NOMO-1 (cell line): ENCODE results near the gene MCC.

Source experiments
- DNase-seq, 2 experiments: peaks; one replicate each; lab custom pipeline; 2025; ENCODE audit not compliant: unreplicated experiment in 2 of 2; lab: John Stamatoyannopoulos, UW

Gene MCC

DNA sequence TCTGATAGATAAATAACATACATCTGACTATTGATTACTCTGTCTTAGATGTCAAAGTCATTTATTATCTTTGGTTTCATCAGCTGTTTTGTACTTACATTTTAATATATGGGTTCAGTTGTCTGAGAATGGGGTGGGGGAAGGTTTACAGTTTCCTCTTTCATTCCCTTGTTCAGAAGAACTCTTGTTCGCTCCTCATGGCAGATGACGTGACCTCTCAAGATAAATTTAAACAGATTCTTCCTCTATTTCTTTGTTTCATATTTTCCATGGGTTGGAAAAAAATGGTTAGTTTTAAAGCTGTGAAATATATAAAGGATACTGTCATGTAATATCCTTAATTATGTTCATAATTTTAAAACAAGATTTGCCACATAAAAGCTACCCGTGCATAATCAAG is 114.8 kb downstream of the MCC start:
- DNase-seq: peak in 1 of 2 experiments; percentile 30

DNA sequence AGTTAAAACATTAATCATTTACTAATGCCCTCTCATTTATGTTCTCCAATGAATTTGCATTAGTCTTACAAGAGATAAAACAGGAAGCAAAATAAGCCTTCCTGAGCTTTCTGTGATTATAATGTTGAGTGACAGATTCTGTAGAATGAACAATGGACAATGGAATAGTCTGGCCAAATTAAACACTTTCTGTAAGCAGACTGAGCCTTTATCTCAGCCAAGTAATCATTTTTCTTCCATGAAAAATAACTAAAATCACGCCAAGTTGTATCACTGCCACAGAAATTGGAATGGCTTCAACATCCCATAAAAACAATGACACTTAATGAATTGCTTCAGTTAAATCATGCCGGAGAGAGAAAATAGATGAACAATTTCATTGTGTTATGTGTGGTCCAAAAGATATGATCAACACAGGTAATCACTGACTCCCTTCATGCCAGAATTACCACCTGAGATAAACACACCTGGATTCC is 116.5 kb downstream of the MCC start:
- DNase-seq: no peak

DNA sequence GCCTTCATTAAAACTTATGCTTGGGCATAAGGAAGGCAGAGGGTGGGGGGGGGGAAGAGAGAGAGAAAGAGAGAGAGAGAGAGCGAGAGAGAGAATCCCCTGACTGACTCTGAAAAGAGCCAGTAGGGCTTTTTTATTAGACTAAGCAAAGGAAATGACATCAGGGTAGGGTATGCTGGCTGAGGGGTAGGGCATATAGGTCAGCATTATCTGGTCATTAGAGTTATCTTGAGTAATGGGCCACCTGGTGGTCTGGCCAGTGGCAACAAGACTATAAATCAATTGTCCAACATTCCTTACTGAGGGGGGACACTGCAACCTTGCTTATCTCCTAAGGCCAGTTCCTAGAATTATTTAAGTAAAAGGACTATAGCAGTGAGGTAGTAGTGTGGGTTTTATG is 120.7 kb downstream of the MCC start:
- DNase-seq: no peak

DNA sequence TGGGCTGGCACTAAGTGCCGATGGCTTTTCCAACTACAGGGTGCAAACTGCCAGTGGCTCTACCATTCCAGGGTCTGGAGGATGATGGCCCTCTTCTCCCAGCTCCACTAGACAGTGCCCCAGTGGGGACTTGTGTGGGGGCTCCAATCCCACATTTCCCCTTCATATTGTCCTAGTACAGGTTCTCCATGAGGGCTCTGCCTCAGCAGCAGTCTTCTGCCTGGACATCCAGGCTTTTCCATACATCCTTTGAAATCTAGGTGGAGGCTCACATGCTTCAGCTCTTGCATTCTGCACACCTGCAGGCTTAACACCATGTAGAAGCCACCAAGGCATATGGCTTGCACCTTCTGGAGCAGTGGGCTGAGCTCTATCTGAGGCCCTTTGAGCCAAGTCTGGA is 123.8 kb downstream of the MCC start:
- DNase-seq: no peak

DNA sequence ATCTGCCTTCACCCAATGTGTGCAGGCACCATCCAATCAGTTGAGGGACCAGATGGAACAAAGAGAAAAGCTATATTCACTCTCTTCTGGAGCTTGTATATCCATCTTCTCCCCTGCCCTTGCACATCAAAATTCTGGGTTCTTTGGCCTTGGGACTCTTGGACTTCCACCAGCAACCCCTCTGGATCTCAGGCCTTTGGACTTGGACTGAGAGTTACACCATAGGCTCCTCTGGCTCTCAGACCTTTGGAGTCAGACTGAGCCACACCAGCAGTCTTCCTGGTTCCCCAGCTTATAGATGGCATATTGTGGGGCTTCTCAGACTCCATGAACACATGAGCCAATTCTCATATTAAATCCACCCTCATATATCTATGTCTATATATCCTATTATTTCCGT is 126.6 kb downstream of the MCC start:
- DNase-seq: no peak

DNA sequence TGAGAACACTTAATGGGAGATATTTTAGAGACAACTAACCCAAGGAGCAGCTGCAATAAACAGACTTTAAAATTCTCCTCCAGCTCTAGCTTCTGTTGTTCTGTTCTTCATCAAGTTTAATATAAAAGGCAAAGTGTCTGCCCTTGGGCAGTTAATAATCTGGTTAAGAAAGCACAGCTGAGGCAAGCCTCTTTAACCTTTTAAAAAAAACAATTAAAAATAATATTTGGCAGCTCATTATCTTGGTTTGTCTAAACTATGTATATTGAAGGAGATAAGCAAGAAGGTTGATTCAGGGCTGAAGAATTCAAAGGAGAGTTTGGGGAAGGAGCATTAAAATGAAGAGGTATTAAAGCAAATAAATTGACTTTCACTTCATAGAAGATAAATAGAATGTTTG is 128.8 kb downstream of the MCC start:
- DNase-seq: no peak

DNA sequence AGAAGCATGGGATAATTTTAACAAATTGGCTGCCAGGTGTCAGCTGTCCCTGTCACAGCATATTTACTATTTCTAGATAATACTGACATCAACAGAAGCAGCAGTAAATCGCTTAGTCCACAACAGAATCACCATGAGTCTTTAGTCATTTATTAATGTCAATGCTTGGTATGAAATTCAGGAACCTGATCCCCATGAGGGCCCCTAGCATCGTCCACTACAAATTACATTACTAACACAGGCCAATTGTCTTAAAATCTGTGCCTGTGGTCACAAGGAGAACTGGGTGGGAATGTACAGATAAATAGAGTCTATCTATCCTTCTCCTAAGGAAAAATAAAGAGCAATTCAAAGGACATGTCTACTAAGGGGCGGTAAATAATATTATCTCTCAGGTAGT is 129.6 kb downstream of the MCC start:
- no peak for DNase-seq

DNA sequence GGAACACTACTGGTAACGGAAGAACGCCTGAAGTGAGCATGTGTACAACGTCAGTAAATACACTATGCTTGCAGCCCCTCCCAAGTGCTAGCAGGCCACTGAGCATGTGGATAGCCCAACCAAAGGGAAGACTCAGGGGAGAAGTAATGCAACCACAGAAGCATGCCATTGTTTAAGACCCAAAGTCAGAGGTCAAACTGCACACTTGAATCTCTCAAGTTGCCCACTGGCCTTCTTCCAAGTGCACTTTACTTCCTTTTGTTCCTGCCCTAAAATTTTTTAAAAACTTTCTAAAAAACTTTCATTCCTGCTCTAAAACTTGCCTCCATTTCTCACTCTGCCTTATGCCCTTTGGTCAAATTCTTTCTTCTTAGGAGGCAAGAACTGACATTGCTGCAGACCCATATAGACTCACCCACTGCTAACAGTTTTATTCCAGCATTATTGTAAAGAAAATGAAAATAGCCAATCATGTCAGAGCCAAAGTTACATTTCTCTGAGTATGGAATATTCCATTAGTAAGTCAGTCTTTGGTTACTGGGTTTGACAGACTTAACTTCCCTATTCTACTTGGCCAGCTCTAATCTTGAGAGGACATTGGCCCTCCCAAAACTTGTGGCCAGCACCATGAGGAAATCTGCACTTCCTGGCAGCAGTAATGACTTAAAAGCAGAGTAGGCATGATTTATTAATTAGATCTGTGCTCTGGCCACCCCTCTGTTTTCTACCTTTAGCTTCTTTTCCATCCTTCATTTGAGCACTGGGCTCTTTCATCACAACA is 130.4 kb downstream of the MCC start:
- peak; percentile 60 to 73 for DNase-seq

DNA sequence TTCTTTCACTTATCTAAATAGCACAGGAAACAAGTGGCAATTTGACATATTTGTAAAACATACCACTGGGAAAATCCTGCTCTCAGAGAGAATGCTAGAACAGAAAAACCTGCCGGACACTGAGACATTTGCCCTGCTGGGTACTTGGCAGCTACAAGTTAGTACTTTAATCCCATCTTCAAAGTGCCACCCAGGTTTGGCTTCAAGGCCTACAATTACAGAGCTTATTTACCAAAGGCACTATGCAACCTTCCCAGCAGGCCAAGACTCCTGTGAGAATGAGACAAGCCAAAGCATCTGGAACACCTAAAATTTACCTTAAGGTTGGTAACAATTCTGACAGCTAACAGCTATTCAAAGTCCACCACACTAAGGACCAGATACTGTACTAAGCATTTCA is 131.8 kb downstream of the MCC start:
- DNase-seq: no peak

DNA sequence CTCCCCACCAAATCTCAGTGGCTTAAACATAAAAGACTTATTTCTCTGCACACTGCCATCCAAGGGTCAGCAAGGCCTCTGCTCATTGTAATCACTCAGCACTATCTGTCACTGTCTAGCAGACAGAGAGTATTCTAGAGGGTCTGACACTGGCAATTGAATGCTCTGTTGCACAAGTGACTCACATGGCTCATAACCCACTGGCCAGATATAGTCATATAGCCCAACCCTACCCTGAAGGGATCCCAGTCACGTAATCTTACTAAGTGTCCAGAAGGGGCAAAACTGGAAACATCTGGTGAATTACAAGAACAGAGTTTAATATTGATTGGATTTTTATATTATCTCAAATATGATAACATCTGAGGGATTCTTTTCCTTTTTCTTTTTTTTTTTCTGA is 134.2 kb downstream of the MCC start:
- DNase-seq: no peak

DNA sequence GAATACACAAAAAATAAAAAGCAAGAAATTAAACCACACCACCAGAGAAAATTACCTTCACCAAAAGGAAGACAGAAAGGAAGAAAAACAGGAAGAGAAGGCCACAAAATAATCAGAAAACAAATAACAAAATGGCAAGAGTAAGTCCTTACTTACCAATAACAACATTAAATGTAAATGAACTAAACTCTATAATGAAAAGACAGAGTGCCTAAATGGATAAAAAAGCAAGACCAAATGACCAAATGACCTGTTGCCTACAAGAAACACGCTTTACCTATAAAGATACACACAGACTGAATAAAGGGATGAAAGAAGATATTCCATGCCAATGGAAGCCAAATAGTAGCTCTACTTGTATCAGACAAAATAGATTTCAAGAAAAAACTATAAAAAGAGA is 140.7 kb downstream of the MCC start:
- DNase-seq: no peak

DNA sequence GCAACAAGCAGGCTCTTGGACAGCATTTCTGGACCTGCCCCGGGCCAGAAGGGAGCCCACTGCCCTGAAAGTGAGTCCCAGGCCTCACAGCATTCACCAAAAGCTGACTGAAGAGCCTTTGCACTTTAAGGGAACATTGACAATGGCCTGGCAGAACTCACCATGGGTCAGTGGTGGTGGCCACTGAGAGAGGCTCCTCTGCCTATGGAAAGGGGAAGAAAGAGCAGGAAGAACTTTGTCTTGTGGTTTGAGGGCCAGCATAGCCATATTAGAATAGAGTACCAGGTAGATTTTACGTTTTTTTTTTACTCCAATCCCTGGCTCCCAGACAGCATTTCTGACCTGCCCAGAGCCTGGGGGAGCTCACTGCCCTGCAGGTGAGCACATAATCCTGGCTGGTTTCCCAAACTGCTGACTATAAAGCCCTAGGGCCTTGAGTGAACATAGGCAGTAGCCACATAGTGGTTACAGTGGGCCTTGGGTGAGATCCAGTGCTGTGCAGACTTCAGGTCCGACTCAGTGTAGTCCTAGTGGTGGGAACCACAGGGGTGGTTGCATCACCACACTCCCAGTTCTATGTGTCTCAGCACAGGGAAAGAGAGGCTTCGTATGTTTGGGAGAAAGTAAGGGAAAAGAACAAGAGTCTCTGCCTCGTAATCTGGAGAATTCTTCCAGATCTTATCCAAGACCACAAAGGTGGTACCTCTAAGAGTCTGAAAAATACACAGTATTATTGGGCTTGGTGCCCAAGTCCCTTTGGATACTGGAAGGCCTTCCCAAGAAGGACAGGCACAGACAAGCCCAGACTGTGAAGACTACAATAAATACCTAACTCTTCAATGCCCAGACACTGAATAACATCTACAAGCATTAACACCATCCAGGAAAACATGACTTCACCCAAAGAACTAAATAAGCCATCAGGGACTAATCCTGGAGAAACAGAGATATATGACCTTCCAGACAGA is 143.0 kb downstream of the MCC start:
- DNase-seq: no peak

DNA sequence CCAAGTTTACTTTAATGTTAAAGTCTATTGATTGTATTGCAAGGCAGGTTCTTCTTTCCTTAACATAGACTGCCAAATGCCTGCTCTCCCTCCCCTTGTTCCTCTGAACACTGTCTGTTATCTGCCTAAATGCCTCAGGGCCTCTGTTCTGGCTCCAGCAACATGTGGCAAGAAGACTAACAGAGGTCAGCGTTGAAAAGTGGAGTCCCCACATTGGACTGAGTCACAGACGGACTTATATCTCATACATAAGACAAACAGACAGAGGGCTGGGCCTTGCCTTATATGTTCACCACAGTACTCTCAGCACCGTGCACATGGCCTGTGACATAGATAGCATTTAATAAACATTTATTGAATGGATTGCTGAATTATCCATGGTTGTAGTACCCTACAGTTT is 144.9 kb downstream of the MCC start:
- no peak for DNase-seq

DNA sequence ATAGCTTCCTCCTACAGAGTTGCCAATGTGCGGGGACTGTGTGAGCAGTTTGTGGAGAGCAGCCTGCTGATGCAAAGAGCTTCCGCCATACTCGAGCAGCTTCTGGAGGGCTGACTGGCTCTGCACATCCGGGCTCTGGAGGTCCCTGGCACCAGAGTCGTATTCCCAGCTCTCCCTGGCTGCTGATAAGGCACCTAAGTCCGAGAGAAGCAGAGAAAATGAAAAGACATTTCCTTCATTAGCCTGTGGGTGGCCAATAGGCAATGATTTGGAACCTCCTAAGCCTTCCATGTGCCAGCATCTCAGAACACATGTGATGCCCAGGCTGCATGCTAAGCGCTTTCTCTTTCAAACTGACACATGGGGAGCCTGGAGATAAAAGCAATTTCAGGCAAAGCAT is 147.7 kb downstream of the MCC start:
- no peak for DNase-seq

DNA sequence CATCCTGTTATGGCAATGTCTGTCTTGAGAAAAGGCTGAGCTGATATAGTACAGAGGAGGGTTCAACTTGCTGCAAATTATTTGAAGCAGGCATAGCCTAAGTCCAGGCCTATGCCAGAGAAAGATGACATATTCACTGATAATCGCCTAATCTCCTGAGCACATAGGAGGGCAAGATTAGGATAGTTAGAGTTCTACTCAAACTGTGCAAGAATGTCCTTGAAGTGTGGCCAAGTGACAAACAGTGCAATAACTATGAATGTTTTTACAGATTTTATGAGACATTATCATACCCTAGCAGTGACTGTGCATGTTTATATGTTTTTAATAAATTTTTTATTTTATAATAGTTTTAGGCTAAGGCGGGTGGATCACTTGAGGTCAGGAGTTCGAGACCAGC is 149.6 kb downstream of the MCC start:
- no peak for DNase-seq

DNA sequence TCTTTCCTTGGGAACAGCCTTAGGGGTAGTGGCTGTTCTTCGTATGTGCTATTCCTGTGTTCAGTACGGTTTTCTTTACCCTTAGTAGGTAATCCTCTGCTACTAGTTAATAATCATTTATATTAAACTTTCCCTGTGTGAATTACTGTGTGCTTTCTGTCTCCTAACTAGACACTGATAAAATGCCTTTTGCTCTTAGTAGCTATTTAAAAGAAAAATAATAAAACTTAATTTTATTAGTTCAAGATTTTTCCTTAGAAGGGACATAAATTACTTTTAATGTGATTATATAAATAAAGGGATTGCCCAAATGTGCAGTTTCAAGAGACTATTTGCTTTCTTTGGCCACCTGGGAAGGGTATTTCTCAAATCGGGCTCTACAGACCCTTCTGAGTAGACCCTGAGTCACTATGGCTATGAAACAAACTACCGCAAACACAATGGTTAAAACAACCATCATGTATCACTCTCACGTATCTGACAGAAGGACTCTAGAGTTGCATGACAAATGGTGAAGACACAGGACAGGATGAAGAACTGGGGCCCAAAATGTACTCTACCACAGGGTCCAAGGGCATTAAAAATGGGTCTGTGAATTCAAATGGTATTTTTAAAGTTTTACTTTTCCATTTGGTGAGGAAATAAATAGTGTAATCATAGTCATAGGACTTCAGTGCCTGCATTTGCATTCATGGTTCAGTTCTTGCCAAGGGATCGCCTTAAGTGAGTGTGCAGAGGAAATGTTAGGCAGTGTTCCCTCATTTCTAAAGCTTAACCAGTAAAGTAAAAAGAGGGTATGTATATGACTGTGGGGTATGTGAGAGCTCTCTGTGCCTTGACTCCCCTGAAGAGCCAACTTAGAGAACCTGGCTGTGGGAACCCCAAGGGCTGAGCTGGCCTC is 150.5 kb downstream of the MCC start:
- no peak for DNase-seq

DNA sequence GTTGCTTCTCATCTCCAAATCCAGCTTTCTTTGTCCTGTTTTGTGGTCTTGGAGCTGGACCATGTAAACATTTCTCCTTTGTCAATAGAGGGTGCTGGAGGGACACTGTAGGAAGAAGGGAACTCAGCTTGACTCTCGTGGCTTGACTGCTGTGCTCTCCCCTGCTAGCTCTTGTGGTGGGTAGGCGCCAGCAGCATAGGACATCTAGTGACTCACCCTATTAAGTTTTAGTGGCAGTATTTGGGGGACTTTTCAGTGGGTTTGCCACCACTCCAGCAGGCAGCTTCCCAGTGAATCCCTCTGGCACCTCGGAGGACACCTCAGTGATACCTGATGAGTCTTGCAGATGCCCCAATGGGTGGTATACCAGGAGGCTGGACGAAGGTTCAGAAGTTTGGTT is 151.3 kb downstream of the MCC start:
- peak in 1 of 2 experiments; percentile 56 for DNase-seq

DNA sequence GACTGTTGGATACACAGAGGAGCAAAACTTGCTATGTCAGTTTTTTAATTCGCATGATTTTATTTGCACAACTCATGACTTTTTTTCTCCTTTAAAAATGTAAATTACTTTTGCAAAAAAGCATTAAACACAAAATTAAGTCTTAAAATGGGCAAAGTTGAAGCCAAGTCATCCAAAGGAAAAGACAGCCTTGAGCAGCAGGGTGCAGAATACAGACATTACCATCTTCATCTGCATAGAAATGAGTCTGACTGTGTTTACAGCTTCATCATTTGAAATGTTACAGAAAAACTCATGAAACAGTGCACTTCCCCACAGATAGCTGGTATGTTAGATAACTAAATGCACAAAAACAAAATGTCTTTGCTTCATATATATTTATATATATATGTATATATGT is 154.8 kb downstream of the MCC start:
- DNase-seq: no peak

DNA sequence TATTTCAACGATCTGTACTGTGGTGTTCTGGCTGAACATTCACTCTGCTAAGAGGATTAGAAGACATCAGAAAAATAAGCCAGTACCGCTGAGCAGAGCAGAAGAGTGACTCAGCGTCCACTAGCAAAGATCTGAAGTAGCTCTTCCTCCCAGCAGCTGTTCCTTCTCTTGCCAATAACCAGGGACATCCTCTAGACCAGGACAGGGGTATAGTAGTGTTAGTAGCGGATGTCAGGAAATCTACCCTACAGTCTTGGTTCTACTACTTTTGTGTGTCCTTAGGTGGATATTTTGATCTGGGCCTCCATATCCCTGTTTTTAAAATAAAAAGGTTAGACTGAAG is 157.1 kb downstream of the MCC start:
- no peak for DNase-seq

DNA sequence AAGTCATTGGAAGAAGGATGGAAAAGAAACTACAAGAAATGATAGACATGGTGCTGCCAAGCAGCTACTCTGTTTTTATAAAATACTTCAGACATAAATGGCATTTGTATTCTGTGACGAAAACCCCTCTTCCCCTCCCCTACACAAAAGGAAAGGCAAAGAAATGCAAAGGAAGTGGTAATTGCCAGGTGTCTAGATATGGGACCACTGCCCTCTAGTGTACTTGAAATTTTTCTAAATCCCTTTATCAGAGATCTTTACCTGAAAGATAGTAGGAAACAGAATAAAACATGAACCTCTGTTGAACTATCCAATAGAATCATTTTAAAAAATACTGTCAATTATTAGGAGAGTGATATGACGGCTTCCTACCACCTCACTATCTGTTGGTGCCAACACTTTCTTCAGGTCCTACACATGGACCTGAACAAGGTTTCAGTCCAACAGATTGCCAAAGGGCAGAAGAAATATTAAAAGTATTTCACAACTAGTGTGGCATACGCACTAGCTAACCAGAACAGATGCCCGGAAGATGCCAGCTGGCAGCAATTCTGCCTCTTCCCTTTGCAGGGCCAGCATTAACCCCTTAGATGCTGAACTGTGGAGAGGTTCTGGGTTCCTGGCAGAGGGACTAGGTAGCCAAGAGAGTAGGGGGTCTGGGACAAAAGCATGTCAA is 157.6 kb downstream of the MCC start:
- DNase-seq: peak; percentile 19 to 26
